Activated CD4-positive, alpha-beta memory T cell treated with anti-CD3 and anti-CD28 coated beads for 36 hours (primary cell): ENCODE measurements around the gene CNTROB. TPM values are rescaled to one million over a fixed set of nuclear protein-coding genes. Genes with fewer than 3 reads are reported as not detected.

Experiments
- CTCF ChIA-PET: fragments of 350-600 bp; sonication (Branson Sonifier 250); formaldehyde crosslinking; loops from one replicate; lab custom pipeline; 2021; ENCODE audit warnings: antibody characterized with exemption, inconsistent platforms; lab: Charles Lee
- POLR2A ChIA-PET: fragments of 350-600 bp; sonication (Branson Sonifier 250); formaldehyde crosslinking; loops from one replicate; lab custom pipeline; 2021; ENCODE audit warnings: antibody characterized with exemption; lab: Charles Lee
- DNase-seq: peaks from one replicate; pipeline ENCODE4 v3.0.0-alpha.2; 2020
- H3K27ac Mint-ChIP-seq: one replicate; pipeline ENCODE4 v1.8.0; 2021; ENCODE audit warnings: mixed read lengths
- H3K27me3 Mint-ChIP-seq: one replicate; pipeline ENCODE4 v1.8.0; 2021; ENCODE audit warnings: mixed read lengths
- H3K36me3 Mint-ChIP-seq: one replicate; pipeline ENCODE4 v1.8.0; 2021; ENCODE audit warnings: mixed read lengths
- H3K4me1 Mint-ChIP-seq: one replicate; pipeline ENCODE4 v1.8.0; 2021; ENCODE audit warnings: low read depth, mixed read lengths
- H3K4me3 Mint-ChIP-seq: one replicate; pipeline ENCODE4 v1.8.0; 2021; ENCODE audit warnings: mild to moderate bottlenecking, mixed read lengths
- H3K9me3 Mint-ChIP-seq: one replicate; pipeline ENCODE4 v1.8.0; 2021; ENCODE audit warnings: mixed read lengths
- intact Hi-C: fragments of 100-400 bp; cut with micrococcal nuclease; formaldehyde crosslinking; loops from one replicate; pipeline ENCODE4 v1.15.1; 2023
- total RNA-seq, 2 experiments: library from RNA; stranded (reverse); gene quantifications; one replicate each; pipeline ENCODE4 v1.2.3, GENCODE V29; 2021

CNTROB gene
- total RNA-seq, 2 experiments from 2014 or later: 45.9 to 50.1 TPM

- peaks cover 13% of the 10 kb centered on the region for H3K36me3 Mint-ChIP-seq
- H3K27me3 Mint-ChIP-seq: peaks cover 7% of the 10 kb centered on the region
- ChIA-PET CTCF (interaction anchor here (0.9 to 1.3 kb wide), 3 partner anchors 9 to 18 kb away, joined by 3 to 5 read pairs (median 4); no protein-coding TSS in a partner anchor), POLR2A (no interaction called here)
- H3K27ac Mint-ChIP-seq: no peak overlapping the region
- intact Hi-C loops: no loop called here
- DNase-seq: no peak
- no peaks in the 10 kb centered on the region for H3K4me1 Mint-ChIP-seq
- peaks cover 16% of the 10 kb centered on the region for H3K9me3 Mint-ChIP-seq
- H3K4me3 Mint-ChIP-seq: no peak overlapping the region
Observed at GRCh38 chr17:7971651-7972050, 39.6 kb downstream of the CNTROB start.

DNA sequence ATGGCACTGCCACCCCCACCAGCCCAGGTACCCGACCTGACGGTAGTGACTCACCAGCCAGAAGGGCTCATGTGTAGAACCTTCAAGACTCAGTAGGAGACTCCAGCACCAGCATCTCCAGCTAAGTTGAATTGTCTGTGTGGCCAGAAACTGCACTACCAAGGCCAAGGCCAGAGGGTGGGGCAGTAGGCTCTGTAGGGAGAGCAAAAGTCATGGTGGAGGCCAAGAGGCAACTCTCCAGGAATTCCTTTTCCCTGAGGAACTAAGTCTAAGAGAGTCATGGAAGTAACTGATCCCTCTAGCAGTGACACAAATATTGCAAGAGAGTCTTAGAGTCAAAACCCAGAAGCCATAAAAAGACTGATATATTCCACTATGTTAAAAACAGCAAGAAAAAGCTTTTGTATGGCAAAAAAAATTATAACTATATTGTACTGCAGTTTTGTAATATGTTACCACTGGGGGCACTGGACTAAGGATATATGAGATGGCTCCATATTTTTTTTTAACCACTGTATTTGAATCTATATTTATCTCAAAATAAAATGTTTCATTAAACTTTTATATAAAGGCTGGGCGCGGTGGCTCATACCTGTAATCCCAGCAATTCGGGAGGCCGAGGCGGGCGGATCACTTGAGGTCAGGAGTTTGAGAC is 40.3 kb downstream of the CNTROB start:
- ChIA-PET CTCF (interaction anchor here (0.6 to 1.5 kb wide), 5 partner anchors 10 to 892 kb away, joined by 3 to 4 read pairs (median 3); no protein-coding TSS in a partner anchor), POLR2A (no interaction called here)
- H3K4me1 Mint-ChIP-seq: no peaks in the 10 kb centered on the region
- H3K4me3 Mint-ChIP-seq: no peak overlapping the region
- H3K27me3 Mint-ChIP-seq: peaks cover 12% of the 10 kb centered on the region
- no peak for DNase-seq
- H3K36me3 Mint-ChIP-seq: peaks cover 14% of the 10 kb centered on the region
- H3K27ac Mint-ChIP-seq: no peak overlapping the region
- peaks cover 16% of the 10 kb centered on the region for H3K9me3 Mint-ChIP-seq
- intact Hi-C loops: no loop called here

DNA sequence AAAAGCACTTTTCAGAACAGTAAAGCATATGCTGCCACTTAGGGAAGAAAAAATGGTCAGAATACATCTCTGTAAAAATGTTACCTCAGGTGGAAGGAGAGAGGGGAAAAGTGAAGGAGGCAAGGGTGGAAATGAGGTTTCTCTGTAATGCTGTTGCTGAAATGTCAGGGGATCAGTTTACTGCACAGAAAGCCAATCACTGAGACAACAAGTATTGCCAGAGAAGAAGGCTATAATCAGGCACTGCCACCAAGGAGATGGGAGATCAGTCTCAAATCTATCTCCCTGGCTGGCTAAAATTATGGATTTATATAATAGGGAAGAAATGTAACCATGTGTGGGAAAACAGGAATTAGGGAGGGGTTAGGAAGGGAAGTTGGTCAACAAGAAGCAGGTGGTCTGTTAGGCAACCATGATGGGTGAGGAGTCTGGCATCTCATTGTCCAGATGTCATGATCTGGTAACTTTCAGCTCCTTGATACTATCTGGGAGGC is 42.7 kb downstream of the CNTROB start:
- H3K36me3 Mint-ChIP-seq: peaks cover 14% of the 10 kb centered on the region
- no peak overlapping the region for H3K27ac Mint-ChIP-seq
- H3K4me1 Mint-ChIP-seq: peaks cover 6% of the 10 kb centered on the region
- no peak overlapping the region for H3K4me3 Mint-ChIP-seq
- intact Hi-C loops: no loop called here
- ChIA-PET CTCF (no interaction called here), POLR2A (no interaction called here)
- peaks cover 13% of the 10 kb centered on the region for H3K27me3 Mint-ChIP-seq
- no peak for DNase-seq
- peaks cover 16% of the 10 kb centered on the region for H3K9me3 Mint-ChIP-seq

- intact Hi-C loops: no loop called here
- DNase-seq: no peak
- no peak overlapping the region for H3K4me3 Mint-ChIP-seq
- H3K36me3 Mint-ChIP-seq: peaks cover 14% of the 10 kb centered on the region
- POLR2A ChIA-PET: no interaction called here
- H3K4me1 Mint-ChIP-seq: peaks cover 6% of the 10 kb centered on the region
- peaks cover 11% of the 10 kb centered on the region for H3K27me3 Mint-ChIP-seq
- no peak overlapping the region for H3K27ac Mint-ChIP-seq
- CTCF ChIA-PET: interaction anchor here (0.5 to 1.7 kb wide), 3 partner anchors 13 to 115 kb away, joined by 3 to 7 read pairs (median 3); no protein-coding TSS in a partner anchor
- peaks cover 16% of the 10 kb centered on the region for H3K9me3 Mint-ChIP-seq
Observed at GRCh38 chr17:7977039-7977438, 45.0 kb downstream of the CNTROB start.

- H3K36me3 Mint-ChIP-seq: peaks cover 14% of the 10 kb centered on the region
- no peak for DNase-seq
- ChIA-PET POLR2A (no interaction called here), CTCF (interaction anchor here (0.6 to 1.7 kb wide), 5 partner anchors 10 to 114 kb away, joined by 3 to 7 read pairs (median 3); no protein-coding TSS in a partner anchor)
- no peak overlapping the region for H3K4me3 Mint-ChIP-seq
- H3K27ac Mint-ChIP-seq: no peak overlapping the region
- peaks cover 16% of the 10 kb centered on the region for H3K9me3 Mint-ChIP-seq
- H3K4me1 Mint-ChIP-seq: peaks cover 6% of the 10 kb centered on the region
- intact Hi-C loops: no loop called here
- peaks cover 14% of the 10 kb centered on the region for H3K27me3 Mint-ChIP-seq
Observed at GRCh38 chr17:7977805-7978204, 45.8 kb downstream of the CNTROB start.

- intact Hi-C loops: no loop called here
- no peak overlapping the region for H3K27ac Mint-ChIP-seq
Observed at GRCh38 chr17:7982173-7982572, 50.2 kb downstream of the CNTROB start.

GRCh38 chr17:7982666-7983065 is 50.7 kb downstream of the CNTROB start:
- intact Hi-C loops: no loop called here
- Mint-ChIP-seq H3K4me1 (peaks cover 5% of the 10 kb centered on the region), H3K27ac (no peak overlapping the region), H3K36me3 (no peaks in the 10 kb centered on the region), H3K4me3 (no peak overlapping the region), H3K9me3 (no peaks in the 10 kb centered on the region), H3K27me3 (peaks cover 13% of the 10 kb centered on the region)
- ChIA-PET POLR2A (no interaction called here), CTCF (interaction anchor here (1.0 to 9.5 kb wide), 6 partner anchors 50 to 239 kb away, joined by 3 to 245 read pairs (median 6); partner anchors contain the start of gene RNF227)
- DNase-seq: no peak

More at GRCh38 chr17:7982173-7982572, 50.2 kb downstream of the CNTROB start:
- Mint-ChIP-seq H3K27me3 (peaks cover 13% of the 10 kb centered on the region), H3K4me3 (no peak overlapping the region), H3K9me3 (no peaks in the 10 kb centered on the region), H3K36me3 (no peaks in the 10 kb centered on the region), H3K4me1 (peaks cover 6% of the 10 kb centered on the region)
- CTCF ChIA-PET: interaction anchor here (1.7 to 9.5 kb wide), 3 partner anchors 8 to 67 kb away, joined by 7 to 245 read pairs (median 9); partner anchors contain the start of gene RNF227
- POLR2A ChIA-PET: interaction anchor here (0.6 kb wide), 1 partner anchor 69 kb away, joined by 3 read pairs; no protein-coding TSS in a partner anchor
- DNase-seq: peak; percentile 25

DNA sequence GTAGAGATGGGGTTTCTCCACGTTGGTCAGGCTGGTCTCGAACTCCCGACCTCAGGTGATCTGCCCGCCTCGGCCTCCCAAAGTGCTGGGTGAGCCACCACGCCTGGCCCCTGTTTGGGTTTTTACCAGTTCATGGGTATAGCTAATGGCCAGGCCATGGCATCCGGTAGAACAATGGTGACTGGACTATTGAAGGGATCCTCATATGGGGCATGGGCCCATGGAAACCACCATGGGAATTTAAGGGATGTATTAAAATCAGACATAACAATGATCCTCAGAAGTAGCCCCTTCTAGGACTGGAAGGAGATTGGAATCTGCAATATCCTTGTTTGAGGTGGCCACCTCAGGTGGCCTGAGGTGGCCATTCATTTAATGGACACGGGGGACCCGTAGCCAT is 52.9 kb downstream of the CNTROB start:
- ChIA-PET POLR2A (no interaction called here), CTCF (interaction anchor here (1.3 to 9.5 kb wide), 3 partner anchors 70 to 121 kb away, joined by 7 to 245 read pairs (median 8); partner anchors contain the start of gene RNF227)
- intact Hi-C loops: loop anchor here (5.0 kb wide), 1 partner anchor 53 kb away; the partner anchor contains the start of genes CNTROB and TRAPPC1
- no peaks in the 10 kb centered on the region for H3K36me3 Mint-ChIP-seq
- no peak for DNase-seq
- H3K9me3 Mint-ChIP-seq: no peaks in the 10 kb centered on the region
- peaks cover 11% of the 10 kb centered on the region for H3K27me3 Mint-ChIP-seq
- H3K4me3 Mint-ChIP-seq: no peak overlapping the region
- peaks cover 11% of the 10 kb centered on the region for H3K4me1 Mint-ChIP-seq
- H3K27ac Mint-ChIP-seq: no peak overlapping the region

DNA sequence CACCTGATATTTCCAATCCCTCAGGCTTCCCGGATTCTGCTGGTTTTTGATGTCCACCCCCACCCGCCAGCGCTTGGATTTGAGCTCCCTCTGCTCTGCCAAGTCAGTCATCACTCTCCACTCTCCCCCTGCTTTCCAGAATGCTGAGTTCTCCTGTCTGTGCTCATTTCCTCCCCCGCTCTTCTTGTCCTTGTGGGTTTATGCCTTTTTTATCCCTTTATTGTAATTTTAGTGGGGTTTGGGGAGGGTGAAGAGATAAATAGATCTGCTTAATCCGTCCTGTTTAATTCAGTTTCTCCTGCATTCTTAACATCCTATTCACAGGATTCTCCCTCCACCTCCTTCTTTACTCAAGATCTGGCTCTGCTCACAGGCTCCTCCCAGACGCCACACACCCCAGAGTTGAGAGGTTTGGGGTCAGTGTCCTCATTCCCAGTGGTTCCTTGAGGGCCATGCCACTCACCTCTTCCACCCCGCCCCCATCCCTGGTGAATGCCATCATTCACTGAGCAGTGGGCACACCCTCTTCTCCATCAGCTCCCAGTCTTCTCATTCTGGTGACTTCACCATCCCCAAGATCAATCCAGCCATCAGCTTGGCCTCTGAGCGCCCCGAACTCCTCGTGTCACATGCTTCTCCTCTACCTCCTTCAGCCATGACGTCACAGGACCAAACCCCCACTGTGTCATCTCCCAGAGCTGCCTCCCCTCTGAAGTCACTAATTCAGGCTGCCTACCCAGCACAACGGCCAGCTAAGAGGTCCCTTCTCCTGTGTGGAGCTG is 55.3 kb downstream of the CNTROB start:
- Mint-ChIP-seq H3K4me3 (no peak overlapping the region), H3K27me3 (peaks cover 11% of the 10 kb centered on the region), H3K4me1 (peaks cover 22% of the 10 kb centered on the region), H3K27ac (no peak overlapping the region), H3K9me3 (no peaks in the 10 kb centered on the region), H3K36me3 (no peaks in the 10 kb centered on the region)
- ChIA-PET CTCF (interaction anchor here (0.6 to 9.5 kb wide), 7 partner anchors 9 to 214 kb away, joined by 3 to 245 read pairs (median 6); partner anchors contain the start of genes CNTROB, KCNAB3, RNF227 and TRAPPC1), POLR2A (no interaction called here)
- no peak for DNase-seq
- intact Hi-C loops: loop anchor here (5.0 kb wide), 1 partner anchor 55 kb away; the partner anchor contains the start of genes CNTROB and TRAPPC1

- peak overlapping the region; percentile 66 for H3K27ac Mint-ChIP-seq
- ChIA-PET CTCF (interaction anchor here (0.6 to 9.5 kb wide), 35 partner anchors 8 to 341 kb away, joined by 3 to 245 read pairs (median 6); partner anchors contain the start of genes CHD3, CNTROB, CYB5D1 and GUCY2D), POLR2A (no interaction called here)
- H3K36me3 Mint-ChIP-seq: no peaks in the 10 kb centered on the region
- DNase-seq: peak; percentile 29
- H3K4me3 Mint-ChIP-seq: peak overlapping the region; percentile 51
- H3K4me1 Mint-ChIP-seq: peaks cover 22% of the 10 kb centered on the region
- H3K27me3 Mint-ChIP-seq: peaks cover 3% of the 10 kb centered on the region
- H3K9me3 Mint-ChIP-seq: no peaks in the 10 kb centered on the region
- intact Hi-C loops: loop anchor here (1.0 to 5.0 kb wide), 5 partner anchors 34 to 246 kb away; partner anchors contain the start of genes CNTROB, NAA38 and TRAPPC1
Observed at GRCh38 chr17:7988750-7989178, 56.8 kb downstream of the CNTROB start.
